ENCODE results near the gene GSTM2. TPM values are rescaled to one million over a fixed set of nuclear protein-coding genes. Genes with fewer than 3 reads are reported as not detected.
"Not testable (repeated sequence)": the region's sequence is repeated elsewhere in the genome, so short reads cannot be mapped to it uniquely, and the experiment has no call there.

GSTM2 gene
- total RNA-seq, 1 experiment from 2014 or later = 14.9 TPM

GRCh38 chr1:109671067-109671466 lies 3.2 kb downstream of the GSTM2 start:
- H2AK5ac ChIP-seq (ENCODE audit: insufficient read length, low read length) = no peak overlapping the region
- H3K23ac ChIP-seq (ENCODE audit: insufficient read length, low read depth, low read length) = no peak overlapping the region
- Mint-ChIP-seq H3K4me3 (no peak overlapping the region), H3K27ac (no peak overlapping the region), H3K27me3 (ENCODE audit: low read depth) (peaks cover 8% of the 10 kb centered on the region), H3K9me3 (peaks cover 0 to 2% of the 10 kb centered on the region in 2 experiments; a peak in 1 of 5 replicates), H3K4me1 (peaks cover 8 to 13% of the 10 kb centered on the region in 2 experiments; a peak in 3 of 4 replicates), H3K36me3 (ENCODE audit: insufficient read depth in 1 of 3, low read depth in 3 of 3) (peaks cover 0 to 11% (median 0%) of the 10 kb centered on the region in 3 experiments; a peak in 2 of 7 replicates)
- no peak overlapping the region for H2BK120ac ChIP-seq (ENCODE audit: low read depth, low read length, poor library complexity, severe bottlenecking)
- H3K4me1 ChIP-seq (ENCODE audit: insufficient read depth, low read length) = no peaks in the 10 kb centered on the region
- no peak for TF ChIP-seq CTCF (conservative IDR thresholded peaks at IDR 0.05)
- no peak overlapping the region for H2BK12ac ChIP-seq (ENCODE audit: insufficient read length, low read depth, low read length)
- H2BK15ac ChIP-seq (ENCODE audit: low read depth, low read length) = no peak overlapping the region
- no peak overlapping the region for H3K27ac ChIP-seq (ENCODE audit: insufficient read length, low read depth, low read length)
- no peak overlapping the region for H3K4ac ChIP-seq (ENCODE audit: low read depth, low read length)
- DNase-seq = no peak
- H4K8ac ChIP-seq (replicated peaks; ENCODE audit: insufficient read length, low read depth, low read length) = no peak overlapping the region
- no peaks in the 10 kb centered on the region for H3K9me3 ChIP-seq (ENCODE audit: control insufficient read depth, low read depth, low read length)
- H4K91ac ChIP-seq (ENCODE audit: insufficient read length, low read depth, low read length) = no peak overlapping the region
- H3K9ac ChIP-seq (ENCODE audit: extremely low read depth, insufficient read length, low read length) = no peak overlapping the region
- no peak overlapping the region for H4K5ac ChIP-seq (ENCODE audit: insufficient read length, low read depth, low read length)
- no peaks in the 10 kb centered on the region for H3K79me2 ChIP-seq (ENCODE audit: insufficient read depth, low read length)
- H3K79me1 ChIP-seq (ENCODE audit: insufficient read depth, low read depth, low read length, poor library complexity, severe bottlenecking) = no peaks in the 10 kb centered on the region
- H3K18ac ChIP-seq (ENCODE audit: insufficient read length, low read depth, low read length) = no peak overlapping the region
- no peaks in the 10 kb centered on the region for H3K27me3 ChIP-seq (ENCODE audit: insufficient read depth, low read length)
- H2BK5ac ChIP-seq (ENCODE audit: insufficient read length, low read length) = no peak overlapping the region
- H3K23me2 ChIP-seq (ENCODE audit: insufficient read length, low read depth, low read length, poor library complexity, severe bottlenecking) = peaks cover 3% of the 10 kb centered on the region
- no peak overlapping the region for H3K56ac ChIP-seq (ENCODE audit: insufficient read length, low read depth, low read length)
- no CpG with 5 or more reads among the region's 5 CpGs for WGBS (ENCODE audit: extremely low coverage, insufficient read length, low lambda C conversion rate)
- H3K14ac ChIP-seq (ENCODE audit: insufficient read depth, low read length) = no peak overlapping the region
- H4K20me1 ChIP-seq (ENCODE audit: control insufficient read depth, insufficient read depth, insufficient read length) = no peaks in the 10 kb centered on the region
- no peak overlapping the region for H2BK20ac ChIP-seq (ENCODE audit: low read depth, low read length, poor library complexity, severe bottlenecking)
- H3T11ph ChIP-seq (ENCODE audit: low read length) = no peak overlapping the region
- no peak overlapping the region for H3K4me2 ChIP-seq (ENCODE audit: insufficient read depth, insufficient read length, low read length)
- no peak overlapping the region for H2AFZ ChIP-seq (ENCODE audit: low read length)

- H3K18ac ChIP-seq (ENCODE audit: insufficient read length, low read depth, low read length); H2BK20ac ChIP-seq (ENCODE audit: low read depth, low read length, poor library complexity, severe bottlenecking); H3K9me3 Mint-ChIP-seq; H3K4me1 Mint-ChIP-seq; H4K8ac ChIP-seq (replicated peaks; ENCODE audit: insufficient read length, low read depth, low read length); DNase-seq; H2BK15ac ChIP-seq (ENCODE audit: low read depth, low read length); H3K14ac ChIP-seq (ENCODE audit: insufficient read depth, low read length); H2BK12ac ChIP-seq (ENCODE audit: insufficient read length, low read depth, low read length); H3K79me1 ChIP-seq (ENCODE audit: insufficient read depth, low read depth, low read length, poor library complexity, severe bottlenecking); H3K4ac ChIP-seq (ENCODE audit: low read depth, low read length); H3K27ac ChIP-seq (ENCODE audit: insufficient read length, low read depth, low read length); H4K91ac ChIP-seq (ENCODE audit: insufficient read length, low read depth, low read length); H3K79me2 ChIP-seq (ENCODE audit: insufficient read depth, low read length); H3T11ph ChIP-seq (ENCODE audit: low read length); H3K27ac Mint-ChIP-seq; H3K23ac ChIP-seq (ENCODE audit: insufficient read length, low read depth, low read length); H2BK5ac ChIP-seq (ENCODE audit: insufficient read length, low read length); H4K5ac ChIP-seq (ENCODE audit: insufficient read length, low read depth, low read length); H3K23me2 ChIP-seq (ENCODE audit: insufficient read length, low read depth, low read length, poor library complexity, severe bottlenecking); H3K9me3 ChIP-seq (ENCODE audit: control insufficient read depth, low read depth, low read length); H3K4me1 ChIP-seq (ENCODE audit: insufficient read depth, low read length); H4K20me1 ChIP-seq (ENCODE audit: control insufficient read depth, insufficient read depth, insufficient read length); H2AFZ ChIP-seq (ENCODE audit: low read length); H3K4me3 Mint-ChIP-seq; H3K4me2 ChIP-seq (ENCODE audit: insufficient read depth, insufficient read length, low read length); H3K27me3 ChIP-seq (ENCODE audit: insufficient read depth, low read length); H3K56ac ChIP-seq (ENCODE audit: insufficient read length, low read depth, low read length); H2BK120ac ChIP-seq (ENCODE audit: low read depth, low read length, poor library complexity, severe bottlenecking); H2AK5ac ChIP-seq (ENCODE audit: insufficient read length, low read length); H3K27me3 Mint-ChIP-seq (ENCODE audit: low read depth); H3K9ac ChIP-seq (ENCODE audit: extremely low read depth, insufficient read length, low read length): not testable (repeated sequence)
- whole genome bisulfite sequencing (ENCODE audit: extremely low coverage, insufficient read length, low lambda C conversion rate) = no CpG with 5 or more reads among the region's 2 CpGs
- peaks cover 0 to 11% (median 0%) of the 10 kb centered on the region in 3 experiments; a peak in 2 of 7 replicates for H3K36me3 Mint-ChIP-seq (ENCODE audit: insufficient read depth in 1 of 3, low read depth in 3 of 3)
Observed at GRCh38 chr1:109673861-109674260, 6.0 kb downstream of the GSTM2 start.
